OCI-LY7 (cell line): ENCODE results near the gene HEATR5A. TPM values are rescaled to one million over a fixed set of nuclear protein-coding genes. Genes with fewer than 3 reads are reported as not detected.

Experiments used
- BruUV-seq: library from RNA; stranded (reverse); fragments of 400-500 nt; replicated peaks from 2 replicates; lab custom pipeline; 2021; lab: Mats Ljungman, UMichigan
- CTCF ChIA-PET: fragments of 300-600 bp; sonication (Branson Sonifier 250); formaldehyde crosslinking; loops from one replicate; lab custom pipeline; 2022; ENCODE audit warnings: antibody characterized with exemption; ENCODE audit not compliant: unreplicated experiment; lab: Charles Lee
- POLR2A ChIA-PET: fragments of 300-600 bp; sonication (Branson Sonifier 250); formaldehyde crosslinking; loops from one replicate; lab custom pipeline; 2022; ENCODE audit warnings: antibody characterized with exemption; lab: Charles Lee
- DNase-seq: peaks from one replicate; pipeline ENCODE4 v3.0.0-alpha.2; 2015; ENCODE audit warnings: low spot score
- H2AFZ ChIP-seq: fragments of 200-600 bp; sonication (generic), shearing (Covaris generic); 2 replicates; pipeline ENCODE4 v1.6.1; 2014; ENCODE audit warnings: mild to moderate bottlenecking, antibody characterized with exemption, low read length, moderate library complexity
- H3K27ac ChIP-seq: fragments of 200-600 bp; sonication (generic); 2 replicates; pipeline ENCODE4 v1.5.1; 2014; ENCODE audit warnings: mixed run types, low read depth, mild to moderate bottlenecking, moderate library complexity, low read length, inconsistent platforms; ENCODE audit not compliant: poor library complexity, severe bottlenecking
- H3K36me3 ChIP-seq: fragments of 200-600 bp; sonication (generic); 2 replicates; pipeline ENCODE4 v1.6.1; 2014; ENCODE audit warnings: mild to moderate bottlenecking, antibody characterized with exemption, low read length, moderate library complexity, mixed read lengths; ENCODE audit not compliant: insufficient read depth
- H3K4me1 ChIP-seq: fragments of 200-600 bp; sonication (generic); 2 replicates; pipeline ENCODE4 v1.5.1; 2014; ENCODE audit warnings: mild to moderate bottlenecking, low read length; ENCODE audit not compliant: insufficient read depth, poor library complexity, severe bottlenecking
- H3K4me2 ChIP-seq: fragments of 200-600 bp; sonication (generic); 2 replicates; pipeline ENCODE4 v1.6.1; 2014; ENCODE audit warnings: mild to moderate bottlenecking, low read length
- H3K4me3 ChIP-seq: fragments of 200-600 bp; sonication (generic); 2 replicates; pipeline ENCODE4 v1.5.1; 2014; ENCODE audit warnings: mild to moderate bottlenecking, low read depth, low read length; ENCODE audit not compliant: poor library complexity, severe bottlenecking
- H3K79me2 ChIP-seq: fragments of 200-600 bp; sonication (generic); 2 replicates; pipeline ENCODE4 v1.6.1; 2016; ENCODE audit warnings: low read depth, mild to moderate bottlenecking, low read length, moderate library complexity, mixed read lengths; ENCODE audit not compliant: insufficient read depth
- H3K9me2 ChIP-seq: fragments of 200-600 bp; sonication (generic); 2 replicates; pipeline ENCODE4 v1.6.1; 2016; ENCODE audit warnings: mild to moderate bottlenecking, low read length, mixed read lengths; ENCODE audit not compliant: insufficient read depth
- H3K9me3 ChIP-seq: fragments of 200-600 bp; sonication (generic); 2 replicates; pipeline ENCODE4 v1.6.1; 2014; ENCODE audit warnings: mild to moderate bottlenecking, mixed run types, low read length, mixed read lengths
- H4K20me1 ChIP-seq: fragments of 200-600 bp; sonication (generic); 2 replicates; pipeline ENCODE4 v1.6.1; 2014; ENCODE audit warnings: mild to moderate bottlenecking, antibody characterized with exemption, low read length, moderate library complexity, mixed read lengths; ENCODE audit not compliant: insufficient read depth
- EZH2phosphoT487 ChIP-seq: fragments of 200-600 bp; sonication (generic); IDR thresholded peaks from 2 replicates; pipeline ENCODE4 v1.6.1; 2018; ENCODE audit warnings: low read depth, borderline replicate concordance, mild to moderate bottlenecking, mixed run types, antibody characterized with exemption, low read length, moderate library complexity, mixed read lengths
- intact Hi-C: fragments of 100-400 bp; cut with micrococcal nuclease; formaldehyde crosslinking; loops from one replicate; pipeline ENCODE4 v1.10.0; 2022; ENCODE audit not compliant: unreplicated experiment
- total RNA-seq, 2 experiments: library from RNA; depleted of rRNA in 1 of 2; stranded (reverse); fragments of >200 nt in 1 of 2; shearing (Covaris generic) in 1 of 2; gene quantifications; 2 replicates each; pipeline ENCODE4 v1.2.3, GENCODE V29; 2014 to 2022
- TF ChIP-seq, protein P1 (sequence below): fragments of 200-600 bp; sonication (generic); conservative IDR thresholded peaks from 2 replicates; pipeline ENCODE4 v1.5.1; 2014; ENCODE audit warnings: mild to moderate bottlenecking, antibody characterized with exemption, low read length, moderate library complexity, mixed read lengths

HEATR5A gene
- total RNA-seq, 2 experiments from 2014 or later = 12.0 to 16.2 TPM

DNA sequence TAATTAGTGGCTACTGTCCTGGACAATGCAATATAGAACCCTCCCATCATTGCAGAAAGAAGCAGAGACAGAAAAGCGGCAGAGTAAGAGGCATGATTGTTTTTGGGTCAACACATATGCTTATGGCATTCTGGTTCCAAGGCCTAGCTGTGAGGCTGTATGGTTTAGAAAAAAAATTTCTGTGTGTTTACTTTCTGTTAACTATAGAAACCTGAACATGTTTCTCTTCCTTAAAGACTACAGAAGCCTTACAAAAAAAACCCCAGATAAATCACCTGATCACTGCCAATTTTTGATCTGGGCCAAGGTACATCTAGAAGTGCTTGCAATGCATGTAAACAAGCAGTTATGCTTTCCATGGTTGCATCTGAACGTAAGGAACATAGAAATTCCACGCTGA is 112.7 kb downstream of the HEATR5A start:
- no peak for TF ChIP-seq EZH2phosphoT487
- TF ChIP-seq, protein P1, sequence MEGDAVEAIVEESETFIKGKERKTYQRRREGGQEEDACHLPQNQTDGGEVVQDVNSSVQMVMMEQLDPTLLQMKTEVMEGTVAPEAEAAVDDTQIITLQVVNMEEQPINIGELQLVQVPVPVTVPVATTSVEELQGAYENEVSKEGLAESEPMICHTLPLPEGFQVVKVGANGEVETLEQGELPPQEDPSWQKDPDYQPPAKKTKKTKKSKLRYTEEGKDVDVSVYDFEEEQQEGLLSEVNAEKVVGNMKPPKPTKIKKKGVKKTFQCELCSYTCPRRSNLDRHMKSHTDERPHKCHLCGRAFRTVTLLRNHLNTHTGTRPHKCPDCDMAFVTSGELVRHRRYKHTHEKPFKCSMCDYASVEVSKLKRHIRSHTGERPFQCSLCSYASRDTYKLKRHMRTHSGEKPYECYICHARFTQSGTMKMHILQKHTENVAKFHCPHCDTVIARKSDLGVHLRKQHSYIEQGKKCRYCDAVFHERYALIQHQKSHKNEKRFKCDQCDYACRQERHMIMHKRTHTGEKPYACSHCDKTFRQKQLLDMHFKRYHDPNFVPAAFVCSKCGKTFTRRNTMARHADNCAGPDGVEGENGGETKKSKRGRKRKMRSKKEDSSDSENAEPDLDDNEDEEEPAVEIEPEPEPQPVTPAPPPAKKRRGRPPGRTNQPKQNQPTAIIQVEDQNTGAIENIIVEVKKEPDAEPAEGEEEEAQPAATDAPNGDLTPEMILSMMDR = no peak
- no TSS peak for BruUV-seq
- Histone ChIP-seq H3K4me2 (no peak overlapping the region), H2AFZ (no peak overlapping the region), H4K20me1 (no peaks in the 10 kb centered on the region), H3K9me3 (no peaks in the 10 kb centered on the region), H3K4me1 (no peaks in the 10 kb centered on the region), H3K27ac (no peak overlapping the region), H3K4me3 (no peak overlapping the region), H3K36me3 (peaks cover 6% of the 10 kb centered on the region; the same call in 1 of the 2 replicates), H3K9me2 (no peaks in the 10 kb centered on the region), H3K79me2 (no peaks in the 10 kb centered on the region)
- ChIA-PET CTCF (no interaction called here), POLR2A (no interaction called here)
- no peak for DNase-seq
- intact Hi-C loops = no loop called here

DNA sequence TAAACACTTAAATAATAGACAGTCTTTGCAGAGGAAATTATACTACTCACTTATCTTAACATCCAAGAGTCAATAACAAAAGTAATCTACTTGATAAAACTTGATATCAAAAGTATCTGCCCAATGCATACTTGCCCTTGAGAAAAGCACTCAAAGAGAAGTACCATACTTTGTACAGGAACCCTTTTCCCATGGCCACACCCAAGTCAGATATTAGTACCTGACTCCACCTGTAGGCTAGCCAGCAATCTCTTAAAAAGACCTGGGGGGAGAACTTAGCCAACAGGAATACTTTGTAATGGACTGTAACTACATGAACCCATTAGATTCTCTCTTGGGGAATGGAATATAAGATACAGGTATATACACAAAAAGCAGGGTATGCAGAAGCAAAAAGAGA is 113.2 kb downstream of the HEATR5A start:
- H3K4me2 ChIP-seq = no peak overlapping the region
- H3K27ac ChIP-seq = no peak overlapping the region
- no peaks in the 10 kb centered on the region for H3K9me2 ChIP-seq
- peaks cover 3% of the 10 kb centered on the region; the same call in 1 of the 2 replicates for H3K36me3 ChIP-seq
- no peak for TF ChIP-seq EZH2phosphoT487
- TF ChIP-seq, protein P1 = no peak
- no peaks in the 10 kb centered on the region for H3K79me2 ChIP-seq
- H3K9me3 ChIP-seq = no peaks in the 10 kb centered on the region
- ChIA-PET POLR2A (no interaction called here), CTCF (no interaction called here)
- no peak overlapping the region for H3K4me3 ChIP-seq
- no peak overlapping the region for H2AFZ ChIP-seq
- DNase-seq = no peak
- H3K4me1 ChIP-seq = no peaks in the 10 kb centered on the region
- intact Hi-C loops = no loop called here
- no TSS peak for BruUV-seq
- H4K20me1 ChIP-seq = no peaks in the 10 kb centered on the region

DNA sequence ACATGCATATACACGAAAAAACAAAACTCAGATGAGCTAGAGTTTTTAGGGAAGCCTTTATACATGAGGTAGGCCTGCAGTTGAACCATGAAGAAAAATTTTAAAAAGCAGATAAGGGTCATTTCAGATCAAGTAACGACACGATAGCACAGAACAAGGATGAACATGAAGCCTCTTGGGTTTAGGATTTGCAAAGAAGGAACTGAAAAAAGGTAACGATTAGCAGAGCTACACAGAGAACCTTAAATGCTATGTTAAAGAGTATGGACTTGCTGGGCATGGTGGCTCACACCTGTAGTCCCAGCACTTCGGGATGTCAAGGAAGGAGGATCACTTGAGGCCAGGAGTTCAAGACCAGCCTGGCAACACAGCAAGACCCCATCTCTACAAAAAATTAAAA is 116.7 kb downstream of the HEATR5A start:
- no TSS peak for BruUV-seq
- no peak overlapping the region for H2AFZ ChIP-seq
- intact Hi-C loops = no loop called here
- no peaks in the 10 kb centered on the region for H3K4me1 ChIP-seq
- no peak overlapping the region for H3K4me3 ChIP-seq
- no peaks in the 10 kb centered on the region for H3K9me3 ChIP-seq
- TF ChIP-seq, protein P1 = no peak
- POLR2A ChIA-PET = interaction anchor here (0.6 to 1.0 kb wide), 2 partner anchors 13 to 19 kb away, joined by 3 read pairs; no protein-coding TSS in a partner anchor
- H4K20me1 ChIP-seq = no peaks in the 10 kb centered on the region
- H3K27ac ChIP-seq = no peak overlapping the region
- H3K79me2 ChIP-seq = no peaks in the 10 kb centered on the region
- CTCF ChIA-PET = no interaction called here
- no peak overlapping the region for H3K4me2 ChIP-seq
- H3K9me2 ChIP-seq = no peaks in the 10 kb centered on the region
- no peaks in the 10 kb centered on the region for H3K36me3 ChIP-seq
- DNase-seq = no peak
